Activated CD8-positive, alpha-beta memory T cell treated with anti-CD3 and anti-CD28 coated beads for 4 hours (primary cell): ENCODE measurements around the gene SZRD1.

ENCODE experiments used
- DNase-seq, 2 donors: peaks; one replicate each; pipeline ENCODE4 v3.0.0-alpha.2; 2020; ENCODE audit warnings: low read depth in 2 of 2

Gene SZRD1

DNA sequence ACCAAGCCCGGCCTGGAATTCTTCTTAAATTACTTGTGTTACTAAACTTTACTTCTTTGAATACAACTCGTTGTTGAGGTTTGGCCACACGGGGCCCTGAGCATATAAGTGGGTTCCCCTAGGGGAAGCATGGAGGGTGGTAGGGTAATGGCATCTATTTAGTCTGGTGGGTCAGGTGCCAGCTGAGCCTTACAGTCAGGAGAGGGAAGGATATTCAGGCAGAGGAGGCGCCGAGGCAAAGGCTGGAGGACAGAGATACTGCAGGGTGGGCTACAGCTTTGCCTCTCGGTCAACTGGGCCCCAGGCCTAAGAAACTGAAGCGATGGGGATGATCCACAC is 73.1 kb downstream of the SZRD1 start:
- DNase-seq = no peak

DNA sequence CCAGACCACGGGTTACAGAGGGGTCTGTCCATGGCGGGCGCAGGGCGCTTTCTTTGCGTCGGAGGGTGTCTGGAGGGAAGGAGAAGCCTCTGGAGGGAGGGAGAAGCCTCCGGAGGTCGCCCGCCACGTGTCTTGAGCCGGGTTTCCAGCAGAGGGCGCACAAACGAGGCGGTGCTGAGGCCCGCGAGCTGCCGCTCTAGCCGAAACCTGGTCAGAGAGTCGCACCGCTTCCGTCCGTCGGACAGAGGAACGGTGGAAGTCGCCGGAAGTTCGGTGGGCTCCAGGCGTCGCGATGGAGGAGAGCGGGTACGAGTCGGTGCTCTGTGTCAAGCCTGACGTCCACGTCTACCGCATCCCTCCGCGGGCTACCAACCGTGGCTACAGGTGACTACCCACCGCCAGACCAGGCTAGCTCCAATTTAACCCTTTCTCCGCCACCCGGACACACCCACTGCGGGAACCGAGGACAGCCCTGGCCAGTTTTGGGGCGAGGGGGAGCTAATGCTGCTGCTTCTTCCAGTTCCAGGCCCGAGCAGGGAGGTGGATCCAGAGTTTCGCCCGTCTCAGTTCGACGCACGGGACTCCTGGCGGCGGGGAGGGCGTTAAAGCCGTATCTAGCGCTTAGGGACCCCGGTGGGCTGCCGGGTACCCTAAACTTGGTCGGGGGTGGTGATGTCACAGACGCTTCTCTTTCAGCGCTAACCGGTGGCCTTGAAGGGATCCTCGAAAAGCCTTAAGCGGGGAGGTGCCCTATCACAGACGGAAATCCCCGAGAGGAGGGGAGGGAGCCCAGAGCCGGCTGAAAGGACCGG is 73.6 kb downstream of the SZRD1 start, which contains the start of gene NECAP2:
Gene NECAP2, plus strand, starts transcription at position 255 of the 812 bp plus-strand sequence. Its CDS starts 38 bp downstream, at position 293.
- DNase-seq = peak; percentile 80 to 93

DNA sequence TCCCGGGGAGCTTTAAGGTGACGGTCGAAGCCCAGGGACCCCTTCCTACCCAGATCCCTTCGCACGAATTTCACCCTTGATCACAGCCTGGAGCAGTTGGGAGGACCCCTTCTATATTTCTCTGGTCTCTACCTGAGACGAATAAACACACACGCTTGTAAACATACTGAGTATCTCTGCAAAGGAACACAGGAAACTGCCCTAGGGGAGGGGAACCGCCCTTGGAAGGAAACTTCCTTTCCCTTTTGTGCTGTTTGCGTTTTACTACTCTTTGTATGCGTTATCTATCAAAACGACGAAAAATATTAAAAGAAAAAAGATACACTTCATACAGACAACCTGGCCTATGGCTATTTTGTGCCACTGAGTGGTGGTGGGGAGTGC is 74.2 kb downstream of the SZRD1 start:
- DNase-seq = no peak

DNA sequence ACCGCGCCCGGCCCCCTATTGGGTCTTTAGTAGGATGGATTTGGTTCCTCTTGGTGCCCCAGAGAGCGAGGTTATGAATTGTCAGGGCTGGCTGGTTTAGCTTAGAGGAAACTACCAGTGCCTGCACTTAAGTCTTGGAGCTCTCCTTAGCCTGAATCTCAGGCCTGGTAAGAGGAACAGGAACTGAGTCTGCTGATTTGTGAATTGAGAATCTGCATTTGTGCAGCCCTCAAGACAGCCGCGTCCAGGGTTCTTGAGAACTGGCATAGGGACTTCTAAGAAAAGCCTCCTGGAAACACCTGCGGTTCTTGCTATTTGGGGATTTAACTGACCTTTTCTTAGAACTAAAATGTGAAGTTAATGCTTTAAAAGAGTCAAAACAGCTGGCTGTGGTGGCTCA is 75.2 kb downstream of the SZRD1 start:
- DNase-seq = no peak

DNA sequence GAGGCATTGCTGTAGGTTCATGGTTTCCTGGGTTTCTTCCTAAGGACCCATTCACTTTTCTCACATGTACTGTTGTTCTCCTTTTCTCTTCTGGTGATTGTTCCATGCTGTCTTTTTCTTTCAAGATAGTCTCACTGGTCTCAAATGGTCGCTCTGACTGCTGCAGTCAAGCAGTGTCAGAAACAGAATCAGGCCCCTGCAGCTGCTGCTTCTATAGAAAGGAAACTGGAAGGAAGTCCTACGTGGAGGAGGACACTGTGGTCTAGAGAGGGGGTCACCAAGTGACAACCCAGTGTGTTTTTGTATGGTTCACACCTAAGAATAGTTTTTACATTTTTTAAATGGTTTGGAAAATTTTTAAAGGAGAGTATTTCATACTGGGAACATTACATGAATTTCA is 75.9 kb downstream of the SZRD1 start:
- DNase-seq = no peak

DNA sequence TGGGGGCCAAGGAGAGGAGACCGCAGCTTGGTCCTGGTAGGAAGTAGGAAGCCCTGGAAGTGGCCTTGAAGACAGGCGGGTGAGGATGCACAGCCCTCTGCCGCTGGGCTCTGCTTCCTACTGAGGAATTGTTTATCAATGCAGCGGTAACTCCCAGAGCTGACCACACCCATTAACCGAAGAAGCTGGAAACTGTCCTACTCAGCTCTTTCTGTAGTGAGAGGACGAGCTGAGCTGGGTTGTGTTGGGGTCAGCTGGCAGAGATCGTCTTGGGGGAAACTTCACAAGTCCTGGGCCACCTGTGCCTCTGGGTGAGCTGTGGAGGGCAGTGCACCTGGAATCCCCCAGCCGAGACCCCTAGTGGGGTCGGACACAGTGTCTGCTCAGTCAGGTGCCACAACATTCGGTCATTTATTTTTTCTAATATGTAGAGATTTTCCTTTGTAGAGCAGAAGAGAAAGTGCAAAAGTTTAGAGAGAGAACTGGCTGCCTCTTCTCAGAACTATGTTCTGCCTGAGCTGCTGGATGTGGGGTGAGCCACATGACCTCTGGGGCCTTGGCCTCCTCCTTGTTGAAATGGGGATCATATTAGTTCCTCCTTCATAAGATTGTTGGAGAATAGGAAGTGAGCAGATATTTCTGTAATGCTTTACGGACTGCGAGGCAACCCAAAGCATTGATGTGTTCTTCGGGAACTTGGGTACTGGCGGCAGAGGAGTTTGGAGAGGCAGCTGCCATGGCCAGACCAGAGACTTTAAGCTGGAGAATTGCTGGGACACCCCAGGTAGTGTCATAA is 77.1 kb downstream of the SZRD1 start:
- DNase-seq = no peak

DNA sequence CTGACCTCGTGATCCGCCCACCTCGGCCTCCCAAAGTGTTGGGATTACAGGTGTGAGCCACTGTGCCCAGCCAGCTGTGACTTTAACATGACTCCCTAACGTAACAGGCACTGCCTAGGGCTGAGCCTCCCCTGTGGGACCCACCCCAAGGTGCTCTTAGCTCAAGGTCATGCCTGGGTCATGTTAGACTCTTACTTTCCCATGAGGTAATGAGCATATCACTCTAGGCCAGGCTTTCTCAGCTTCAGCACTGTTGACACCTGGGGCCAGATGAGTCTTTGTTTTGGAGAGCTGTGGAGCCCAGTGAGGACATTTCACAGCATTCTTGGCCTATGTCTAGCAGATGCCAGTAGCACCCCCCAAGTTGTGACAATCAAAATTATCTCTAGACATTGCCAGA is 78.0 kb downstream of the SZRD1 start:
- no peak for DNase-seq

DNA sequence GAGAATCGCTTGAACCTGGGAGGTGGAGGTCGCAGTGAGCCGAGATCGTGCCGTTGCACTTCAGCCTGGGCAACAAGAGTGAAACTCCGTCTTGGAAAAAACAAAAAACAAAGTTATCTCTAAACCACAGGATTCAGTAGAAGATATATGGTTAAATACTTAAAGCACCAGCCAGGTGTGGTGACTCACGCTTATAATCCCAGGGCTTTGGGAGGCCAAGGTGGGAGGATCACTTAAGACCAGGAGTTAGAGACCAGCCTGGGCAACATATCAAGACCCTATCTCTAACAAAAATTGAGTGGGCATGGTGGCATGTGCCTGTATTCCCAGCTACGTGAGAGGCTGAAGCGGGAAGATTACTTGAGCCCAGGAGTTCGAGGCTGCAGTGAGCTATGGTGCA is 79.1 kb downstream of the SZRD1 start:
- no peak for DNase-seq

DNA sequence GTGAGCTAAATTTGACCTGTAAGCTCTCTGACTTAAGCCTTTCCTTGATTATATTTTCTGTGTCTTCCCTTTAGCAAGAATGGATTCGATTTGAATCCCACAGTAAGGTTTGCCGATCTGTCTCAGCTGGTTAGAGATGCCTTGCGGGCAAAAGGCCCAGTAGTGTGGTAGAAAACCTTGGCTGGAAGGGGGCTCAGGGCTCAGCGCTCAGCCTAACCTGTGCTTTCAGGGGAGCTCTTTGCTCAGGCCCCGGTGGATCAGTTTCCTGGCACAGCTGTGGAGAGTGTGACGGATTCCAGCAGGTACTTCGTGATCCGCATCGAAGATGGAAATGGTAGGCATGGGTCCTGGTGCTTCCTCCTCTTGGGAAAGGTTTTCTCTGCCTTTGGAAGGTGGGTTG is 80.6 kb downstream of the SZRD1 start:
- no peak for DNase-seq
